ENCODE results near the gene GRK4. TPM values are rescaled to one million over a fixed set of nuclear protein-coding genes. Genes with fewer than 3 reads are reported as not detected.
"Not testable (repeated sequence)": the region's sequence is repeated elsewhere in the genome, so short reads cannot be mapped to it uniquely, and the experiment has no call there.

GRK4 gene
- total RNA-seq, 1 donor from 2014 or later: 6.7 TPM

DNA sequence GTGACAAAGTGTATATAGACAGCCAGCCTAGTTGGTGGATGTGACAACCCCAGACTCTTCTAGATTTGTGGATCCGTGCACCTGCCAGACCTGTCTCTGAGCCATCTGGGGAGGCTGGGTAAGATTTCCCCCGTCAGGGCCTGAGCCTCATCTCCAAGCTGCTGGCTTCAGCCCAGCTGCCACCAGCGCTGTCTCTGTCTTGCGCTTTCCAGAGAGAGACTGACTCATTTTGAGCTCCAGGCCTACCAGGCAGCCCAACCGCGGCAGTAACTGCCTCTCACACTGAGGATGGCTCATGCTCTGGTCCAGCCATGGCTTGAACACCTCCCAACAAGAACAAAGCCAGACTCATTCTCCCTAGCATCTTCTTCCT is 26.6 kb upstream of the GRK4 start:
- Mint-ChIP-seq H3K27ac (ENCODE audit: unreplicated experiment) (peak overlapping the region; percentile 48), H3K36me3 (ENCODE audit: low read depth, unreplicated experiment) (peaks cover 17% of the 10 kb centered on the region), H3K27me3 (ENCODE audit: low read depth, unreplicated experiment) (no peaks in the 10 kb centered on the region), H3K4me3 (ENCODE audit: unreplicated experiment) (peak overlapping the region; percentile 90), H3K9me3 (ENCODE audit: unreplicated experiment) (no peaks in the 10 kb centered on the region), H3K4me1 (ENCODE audit: low read depth, unreplicated experiment) (peaks cover 24% of the 10 kb centered on the region)
- Histone ChIP-seq H3K4me3 (ENCODE audit: insufficient read depth, low read depth, low read length) (peak overlapping the region; percentile 0), H3K4me2 (ENCODE audit: low read length) (peak overlapping the region; percentile 88), H3K36me3 (ENCODE audit: insufficient read depth, low read length) (peaks cover 25% of the 10 kb centered on the region), H3K9me3 (ENCODE audit: insufficient read depth, low read depth, low read length) (peaks cover 4% of the 10 kb centered on the region), H3K79me2 (ENCODE audit: insufficient read depth, low read length) (peaks cover 64% of the 10 kb centered on the region), H3K9ac (ENCODE audit: low read length) (peak overlapping the region; percentile 96), H3K4me1 (ENCODE audit: insufficient read depth, low read length) (peaks cover 43% of the 10 kb centered on the region), H2AFZ (ENCODE audit: low read depth, low read length) (no peak overlapping the region), H3K27me3 (ENCODE audit: insufficient read depth, low read length) (no peaks in the 10 kb centered on the region), H4K20me1 (ENCODE audit: insufficient read depth, low read length) (peaks cover 68% of the 10 kb centered on the region), H3K27ac (ENCODE audit: low read depth, low read length) (peak overlapping the region; percentile 74)
- DNase-seq (ENCODE audit: low read depth) (peak; percentile 76), FAIRE-seq (no peak)
- TF ChIP-seq CTCF (IDR thresholded peaks at IDR 0.05; ENCODE audit: insufficient read depth, low read depth, low read length) (no peak), EZH2 (IDR thresholded peaks at IDR 0.05; ENCODE audit: insufficient read depth, low read length) (no peak)

DNA sequence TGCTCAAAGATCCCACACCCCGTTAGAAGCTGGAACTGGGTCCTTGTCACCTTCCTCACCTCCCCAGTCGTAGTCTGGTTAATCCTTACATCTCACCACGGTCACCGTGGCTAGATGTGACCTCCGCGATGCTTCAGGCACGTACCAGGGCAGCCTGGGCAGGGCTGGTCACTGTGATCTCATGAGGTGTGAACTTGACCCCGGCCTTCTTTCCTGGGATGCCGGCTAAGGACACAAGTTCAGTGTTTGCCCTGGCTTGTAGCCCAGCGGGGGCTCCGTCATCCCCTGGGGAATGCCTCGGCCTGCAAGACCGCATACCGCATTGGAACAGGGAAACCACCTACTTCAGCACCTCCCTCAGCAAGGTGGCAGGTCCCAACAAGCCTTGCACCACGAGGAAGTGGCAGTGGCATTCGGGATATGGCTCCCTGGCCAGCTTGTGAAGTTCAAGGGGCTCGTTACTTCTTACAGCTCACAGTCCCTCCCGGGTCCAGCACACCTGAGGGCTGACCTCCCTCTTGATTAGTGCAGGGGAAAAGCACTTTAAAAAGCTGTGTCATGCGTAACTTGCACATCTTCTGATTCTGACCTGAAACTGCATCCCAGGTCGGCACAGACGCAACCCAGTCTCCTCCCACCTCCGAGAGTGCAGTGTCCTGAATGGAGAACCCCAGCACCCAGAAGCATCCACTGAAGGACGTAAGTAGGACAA is 26.1 kb upstream of the GRK4 start:
- peak overlapping the region; percentile 96 for H3K9ac ChIP-seq (ENCODE audit: low read length)
- Mint-ChIP-seq H3K27ac (ENCODE audit: unreplicated experiment) (peak overlapping the region; percentile 84), H3K9me3 (ENCODE audit: unreplicated experiment) (no peaks in the 10 kb centered on the region), H3K4me3 (ENCODE audit: unreplicated experiment) (peak overlapping the region; percentile 90), H3K36me3 (ENCODE audit: low read depth, unreplicated experiment) (peaks cover 17% of the 10 kb centered on the region), H3K27me3 (ENCODE audit: low read depth, unreplicated experiment) (no peaks in the 10 kb centered on the region), H3K4me1 (ENCODE audit: low read depth, unreplicated experiment) (peaks cover 24% of the 10 kb centered on the region)
- TF ChIP-seq CTCF (IDR thresholded peaks at IDR 0.05; ENCODE audit: insufficient read depth, low read depth, low read length): no peak
- no peak for TF ChIP-seq EZH2 (IDR thresholded peaks at IDR 0.05; ENCODE audit: insufficient read depth, low read length)
- peaks cover 4% of the 10 kb centered on the region for H3K9me3 ChIP-seq (ENCODE audit: insufficient read depth, low read depth, low read length)
- peaks cover 38% of the 10 kb centered on the region for H3K4me1 ChIP-seq (ENCODE audit: insufficient read depth, low read length)
- FAIRE-seq: no peak
- H3K4me2 ChIP-seq (ENCODE audit: low read length): peak overlapping the region; percentile 88
- H3K27me3 ChIP-seq (ENCODE audit: insufficient read depth, low read length): no peaks in the 10 kb centered on the region
- H3K4me3 ChIP-seq (ENCODE audit: insufficient read depth, low read depth, low read length): no peak overlapping the region
- peak overlapping the region; percentile 74 for H3K27ac ChIP-seq (ENCODE audit: low read depth, low read length)
- H2AFZ ChIP-seq (ENCODE audit: low read depth, low read length): no peak overlapping the region
- peaks cover 58% of the 10 kb centered on the region for H3K79me2 ChIP-seq (ENCODE audit: insufficient read depth, low read length)
- H3K36me3 ChIP-seq (ENCODE audit: insufficient read depth, low read length): peaks cover 29% of the 10 kb centered on the region
- DNase-seq (ENCODE audit: low read depth): peak; percentile 67
- peaks cover 65% of the 10 kb centered on the region for H4K20me1 ChIP-seq (ENCODE audit: insufficient read depth, low read length)

DNA sequence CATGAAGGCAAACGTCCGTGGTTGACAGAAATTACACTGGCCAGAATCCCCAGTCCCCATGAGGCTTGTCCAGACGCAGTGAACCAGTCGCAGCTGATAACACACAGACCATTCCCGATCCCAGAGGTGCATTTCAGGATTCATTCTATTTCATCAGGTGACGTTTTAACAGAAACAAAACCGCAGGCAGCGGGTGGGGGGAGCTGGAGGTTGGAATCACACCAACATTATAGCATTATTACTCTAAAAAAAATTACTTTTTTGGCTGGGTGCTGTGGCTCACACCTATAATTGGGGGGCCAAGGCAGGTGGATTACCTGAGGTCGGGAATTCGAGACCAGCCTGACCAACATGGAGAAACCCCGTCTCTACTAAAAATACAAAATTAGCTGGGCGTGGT is 25.4 kb upstream of the GRK4 start:
- Histone ChIP-seq H3K4me2 (ENCODE audit: low read length) (no peak overlapping the region), H3K4me3 (ENCODE audit: insufficient read depth, low read depth, low read length) (no peak overlapping the region), H2AFZ (ENCODE audit: low read depth, low read length) (no peak overlapping the region), H3K27ac (ENCODE audit: low read depth, low read length) (no peak overlapping the region), H3K27me3 (ENCODE audit: insufficient read depth, low read length) (no peaks in the 10 kb centered on the region), H3K36me3 (ENCODE audit: insufficient read depth, low read length) (peaks cover 32% of the 10 kb centered on the region), H3K9ac (ENCODE audit: low read length) (no peak overlapping the region), H3K9me3 (ENCODE audit: insufficient read depth, low read depth, low read length) (peaks cover 4% of the 10 kb centered on the region), H4K20me1 (ENCODE audit: insufficient read depth, low read length) (peaks cover 65% of the 10 kb centered on the region), H3K79me2 (ENCODE audit: insufficient read depth, low read length) (peaks cover 52% of the 10 kb centered on the region), H3K4me1 (ENCODE audit: insufficient read depth, low read length) (peaks cover 34% of the 10 kb centered on the region)
- peaks cover 22% of the 10 kb centered on the region for H3K4me1 Mint-ChIP-seq (ENCODE audit: low read depth, unreplicated experiment)
- no peak for FAIRE-seq
- peaks cover 17% of the 10 kb centered on the region for H3K36me3 Mint-ChIP-seq (ENCODE audit: low read depth, unreplicated experiment)
- H3K27me3 Mint-ChIP-seq (ENCODE audit: low read depth, unreplicated experiment): no peaks in the 10 kb centered on the region
- no peak overlapping the region for H3K4me3 Mint-ChIP-seq (ENCODE audit: unreplicated experiment)
- H3K27ac Mint-ChIP-seq (ENCODE audit: unreplicated experiment): peak overlapping the region; percentile 84
- no peak for TF ChIP-seq EZH2 (IDR thresholded peaks at IDR 0.05; ENCODE audit: insufficient read depth, low read length)
- TF ChIP-seq CTCF (IDR thresholded peaks at IDR 0.05; ENCODE audit: insufficient read depth, low read depth, low read length): no peak
- H3K9me3 Mint-ChIP-seq (ENCODE audit: unreplicated experiment): no peaks in the 10 kb centered on the region
- no peak for DNase-seq (ENCODE audit: low read depth)

DNA sequence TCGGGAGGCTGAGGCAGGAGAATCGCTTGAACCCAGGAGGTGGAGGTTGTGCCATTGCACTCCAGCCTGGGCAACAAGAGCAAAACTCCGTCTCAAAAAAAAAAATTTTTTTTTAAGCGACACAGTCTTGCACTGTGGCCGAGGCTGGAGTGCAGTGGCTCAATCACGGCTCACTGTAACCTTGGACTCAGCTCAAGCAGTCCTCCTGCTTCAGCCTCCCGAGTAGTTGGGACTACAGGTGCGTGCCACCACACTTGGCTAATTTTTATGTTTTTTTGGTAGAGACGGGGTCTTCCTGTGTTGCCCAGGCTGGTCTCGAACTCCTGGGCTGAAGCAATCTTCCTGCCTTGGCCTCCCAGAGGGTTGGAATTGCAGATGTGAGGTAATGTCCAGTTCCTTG is 25.0 kb upstream of the GRK4 start:
- Mint-ChIP-seq H3K36me3 (ENCODE audit: low read depth, unreplicated experiment) (peaks cover 14% of the 10 kb centered on the region), H3K4me1 (ENCODE audit: low read depth, unreplicated experiment) (peaks cover 18% of the 10 kb centered on the region)
- Histone ChIP-seq H4K20me1 (ENCODE audit: insufficient read depth, low read length) (peaks cover 70% of the 10 kb centered on the region), H3K4me1 (ENCODE audit: insufficient read depth, low read length) (peaks cover 30% of the 10 kb centered on the region), H3K79me2 (ENCODE audit: insufficient read depth, low read length) (peaks cover 47% of the 10 kb centered on the region), H3K36me3 (ENCODE audit: insufficient read depth, low read length) (peaks cover 35% of the 10 kb centered on the region)
- not testable (repeated sequence) for DNase-seq (ENCODE audit: low read depth); H3K9me3 ChIP-seq (ENCODE audit: insufficient read depth, low read depth, low read length); H3K4me3 Mint-ChIP-seq (ENCODE audit: unreplicated experiment); H3K27me3 Mint-ChIP-seq (ENCODE audit: low read depth, unreplicated experiment); H3K9me3 Mint-ChIP-seq (ENCODE audit: unreplicated experiment); H2AFZ ChIP-seq (ENCODE audit: low read depth, low read length); H3K9ac ChIP-seq (ENCODE audit: low read length); H3K27ac Mint-ChIP-seq (ENCODE audit: unreplicated experiment); H3K4me3 ChIP-seq (ENCODE audit: insufficient read depth, low read depth, low read length); H3K4me2 ChIP-seq (ENCODE audit: low read length); H3K27me3 ChIP-seq (ENCODE audit: insufficient read depth, low read length); FAIRE-seq; H3K27ac ChIP-seq (ENCODE audit: low read depth, low read length)
